Upper lobe of right lung (tissue), 1 donor: ENCODE results near the gene SLC35F1. TPM values are rescaled to one million over a fixed set of nuclear protein-coding genes. Genes with fewer than 3 reads are reported as not detected.

Experiments
- ATAC-seq: fragments of 200-7000 bp; cut with Tn5 transposase; one replicate; pipeline ENCODE4 v1.9.1; 2020; ENCODE audit warnings: mild to moderate bottlenecking, moderate library complexity
- DNase-seq: peaks from one replicate; pipeline ENCODE4 v3.0.0-alpha.2; 2020
- H3K27ac ChIP-seq: fragments of 200-600 bp; one replicate; pipeline ENCODE4 v1.8.0; 2022
- H3K27me3 ChIP-seq: fragments of 200-600 bp; one replicate; pipeline ENCODE4 v1.8.0; 2022; ENCODE audit warnings: mild to moderate bottlenecking
- H3K36me3 ChIP-seq: fragments of 200-600 bp; one replicate; pipeline ENCODE4 v1.8.0; 2022
- H3K4me1 ChIP-seq: fragments of 200-600 bp; one replicate; pipeline ENCODE4 v1.8.0; 2022
- H3K4me3 ChIP-seq: fragments of 200-600 bp; one replicate; pipeline ENCODE4 v1.8.0; 2022; ENCODE audit warnings: mild to moderate bottlenecking
- H3K9me3 ChIP-seq: fragments of 200-600 bp; one replicate; pipeline ENCODE4 v1.8.0; 2022
- CTCF ChIP-seq: fragments of 200-600 bp; IDR thresholded peaks from one replicate; pipeline ENCODE4 v1.8.0; 2022; ENCODE audit warnings: antibody characterized with exemption
- intact Hi-C: fragments of 100-400 bp; cut with DNase I; formaldehyde crosslinking; loops from one replicate; pipeline ENCODE4 v1.11.0; 2022
- total RNA-seq: library from RNA; stranded (reverse); fragmentation: NEBNext Ultra II Directional; extraction: Animal tissue kit (Norgen Biotek cat#: 25700); gene quantifications from one replicate; pipeline ENCODE4 v1.2.1, GENCODE V29; 2021
- donor health status: DM: no; HTN: yes; CAD: no; lungs with severe emphysema.

SLC35F1 gene
- total RNA-seq, 1 donor from 2014 or later = 0.29 TPM

- no peak overlapping the region for H3K4me3 ChIP-seq
- ATAC-seq = no peak
- H3K27me3 ChIP-seq = no peaks in the 10 kb centered on the region
- TF ChIP-seq CTCF = no peak
- no peaks in the 10 kb centered on the region for H3K36me3 ChIP-seq
- intact Hi-C loops = no loop called here
- no peak overlapping the region for H3K27ac ChIP-seq
- DNase-seq = no peak
- no peaks in the 10 kb centered on the region for H3K9me3 ChIP-seq
- H3K4me1 ChIP-seq = no peaks in the 10 kb centered on the region
Observed at GRCh38 chr6:118297821-118298220, 390.8 kb downstream of the SLC35F1 start.

- no peaks in the 10 kb centered on the region for H3K36me3 ChIP-seq
- DNase-seq (no peak), ATAC-seq (no peak)
- no peak for TF ChIP-seq CTCF
- H3K4me3 ChIP-seq = no peak overlapping the region
- intact Hi-C loops = no loop called here
- H3K27me3 ChIP-seq = no peaks in the 10 kb centered on the region
- no peaks in the 10 kb centered on the region for H3K9me3 ChIP-seq
- H3K27ac ChIP-seq = no peak overlapping the region
- H3K4me1 ChIP-seq = no peaks in the 10 kb centered on the region
Observed at GRCh38 chr6:118298476-118299427, 391.7 kb downstream of the SLC35F1 start.

- TF ChIP-seq CTCF = no peak
- H3K27me3 ChIP-seq = no peaks in the 10 kb centered on the region
- no peak overlapping the region for H3K27ac ChIP-seq
- intact Hi-C loops = no loop called here
- no peaks in the 10 kb centered on the region for H3K36me3 ChIP-seq
- ATAC-seq (no peak), DNase-seq (no peak)
- no peak overlapping the region for H3K4me3 ChIP-seq
- H3K4me1 ChIP-seq = no peaks in the 10 kb centered on the region
- H3K9me3 ChIP-seq = no peaks in the 10 kb centered on the region
Observed at GRCh38 chr6:118299457-118299856, 392.4 kb downstream of the SLC35F1 start.

GRCh38 chr6:118304321-118304720, 397.3 kb downstream of the SLC35F1 start:
- intact Hi-C loops = no loop called here
- no peak for TF ChIP-seq CTCF
- Histone ChIP-seq H3K4me3 (no peak overlapping the region), H3K27ac (no peak overlapping the region), H3K27me3 (no peaks in the 10 kb centered on the region), H3K36me3 (no peaks in the 10 kb centered on the region), H3K9me3 (no peaks in the 10 kb centered on the region), H3K4me1 (no peaks in the 10 kb centered on the region)
- ATAC-seq (no peak), DNase-seq (no peak)

GRCh38 chr6:118305081-118305480, 398.0 kb downstream of the SLC35F1 start:
- ATAC-seq = no peak
- TF ChIP-seq CTCF = no peak
- Histone ChIP-seq H3K27ac (no peak overlapping the region), H3K4me1 (no peaks in the 10 kb centered on the region), H3K9me3 (no peaks in the 10 kb centered on the region), H3K27me3 (no peaks in the 10 kb centered on the region), H3K36me3 (no peaks in the 10 kb centered on the region), H3K4me3 (no peak overlapping the region)
- no peak for DNase-seq
- intact Hi-C loops = no loop called here
